KOPT-K1 (cell line): Measurements from ENCODE around the gene COPE.

Source experiments
- H3K27ac ChIP-seq: fragments of 200-600 bp; sonication (generic); 2 replicates; pipeline ENCODE4 v1.5.1; 2016; ENCODE audit warnings: antibody characterized with exemption, mild to moderate bottlenecking, low read depth, low read length; ENCODE audit not compliant: poor library complexity, severe bottlenecking
- H3K36me3 ChIP-seq: fragments of 200-600 bp; sonication (generic); 2 replicates; pipeline ENCODE4 v1.5.1; 2017; ENCODE audit warnings: antibody characterized with exemption, mild to moderate bottlenecking, low read length, moderate library complexity; ENCODE audit not compliant: insufficient read depth
- H3K9me3 ChIP-seq: fragments of 200-600 bp; sonication (generic); 2 replicates; pipeline ENCODE4 v1.5.1; 2017; ENCODE audit warnings: antibody characterized with exemption, low read length, mild to moderate bottlenecking; ENCODE audit not compliant: insufficient read depth, poor library complexity, severe bottlenecking

The COPE gene

DNA sequence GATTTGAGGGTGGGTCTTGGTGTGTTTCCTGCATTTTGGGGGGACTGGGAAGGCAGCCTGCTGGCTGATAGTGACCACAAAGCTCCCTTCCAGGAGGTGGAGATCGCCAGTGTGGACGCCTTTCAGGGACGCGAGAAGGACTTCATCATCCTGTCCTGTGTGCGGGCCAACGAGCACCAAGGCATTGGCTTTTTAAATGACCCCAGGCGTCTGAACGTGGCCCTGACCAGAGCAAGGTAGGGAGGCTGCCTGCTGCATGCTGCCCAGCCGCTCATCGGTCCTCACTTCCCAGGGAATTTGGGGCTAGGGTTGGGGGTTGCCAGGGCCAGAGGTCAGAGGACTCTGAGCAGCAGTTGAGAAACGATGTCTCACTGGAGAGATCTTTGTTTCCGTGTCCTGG is 57.3 kb downstream of the COPE start:
- H3K36me3 ChIP-seq, result peaks cover 100% of the 10 kb centered on the region
- H3K27ac ChIP-seq, result no peak overlapping the region

GRCh38 chr19:18861235-18861634 is 58.0 kb downstream of the COPE start:
- no peaks in the 10 kb centered on the region for H3K9me3 ChIP-seq
- H3K36me3 ChIP-seq, result peaks cover 100% of the 10 kb centered on the region
- H3K27ac ChIP-seq, result no peak overlapping the region

More for the DNA sequence above, 57.3 kb downstream of the COPE start:
- H3K9me3 ChIP-seq, result no peaks in the 10 kb centered on the region

DNA sequence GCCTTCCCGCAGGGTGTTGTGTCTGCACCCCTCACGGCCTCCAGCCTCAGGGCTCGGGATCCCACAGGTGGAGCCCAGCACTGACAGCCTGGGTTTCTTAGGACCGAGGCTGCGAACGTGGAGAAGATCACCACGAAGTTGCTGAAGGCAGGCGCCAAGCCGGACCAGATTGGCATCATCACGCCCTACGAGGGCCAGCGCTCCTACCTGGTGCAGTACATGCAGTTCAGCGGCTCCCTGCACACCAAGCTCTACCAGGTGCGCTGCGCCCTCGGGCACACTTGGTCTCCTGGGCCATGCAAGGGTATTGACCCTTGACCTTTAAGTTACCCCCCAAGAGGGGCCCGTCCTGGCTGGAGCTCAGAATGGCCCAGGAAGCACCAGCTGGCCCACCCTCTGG is 58.5 kb downstream of the COPE start:
- H3K27ac ChIP-seq, result no peak overlapping the region
- H3K36me3 ChIP-seq, result peaks cover 100% of the 10 kb centered on the region
- H3K9me3 ChIP-seq, result no peaks in the 10 kb centered on the region

- no peaks in the 10 kb centered on the region for H3K9me3 ChIP-seq
- peaks cover 100% of the 10 kb centered on the region for H3K36me3 ChIP-seq
- no peak overlapping the region for H3K27ac ChIP-seq
Measured at GRCh38 chr19:18860302-18860700, 58.9 kb downstream of the COPE start.

DNA sequence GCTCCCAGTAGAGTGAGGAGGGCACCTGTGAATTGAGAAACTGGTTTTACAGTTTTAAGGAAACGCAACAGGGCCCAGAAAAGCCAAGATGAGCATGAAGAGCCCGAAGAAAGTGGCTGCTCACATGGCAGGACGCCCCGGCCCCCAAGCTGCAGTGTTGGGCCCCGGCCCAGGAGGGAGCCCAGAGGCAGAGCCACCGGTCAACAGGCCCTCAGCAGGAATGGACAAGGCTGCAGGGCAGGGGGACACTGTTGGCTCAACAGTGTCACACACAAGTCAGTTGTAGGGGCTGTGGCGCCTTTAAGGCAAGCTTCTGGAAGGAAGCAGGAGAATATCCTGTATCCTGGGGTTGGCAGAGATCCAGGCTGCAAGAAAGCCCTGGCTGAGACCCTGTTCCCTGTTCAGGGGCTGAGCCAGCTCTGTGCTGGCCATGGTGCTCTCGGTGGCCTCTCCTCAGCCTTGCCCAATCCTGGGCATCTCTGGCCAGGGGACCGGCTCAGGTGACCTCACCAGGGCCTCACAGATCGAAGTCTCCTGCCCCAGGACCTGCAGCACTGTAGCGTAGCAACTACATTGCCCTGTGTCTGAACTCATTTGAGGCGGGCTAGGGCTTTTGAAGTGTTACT is 59.4 kb downstream of the COPE start:
- H3K36me3 ChIP-seq, result peaks cover 100% of the 10 kb centered on the region
- no peak overlapping the region for H3K27ac ChIP-seq
- no peaks in the 10 kb centered on the region for H3K9me3 ChIP-seq

GRCh38 chr19:18858906-18859646 is 60.1 kb downstream of the COPE start:
- Histone ChIP-seq H3K9me3 (no peaks in the 10 kb centered on the region), H3K27ac (no peak overlapping the region), H3K36me3 (peaks cover 100% of the 10 kb centered on the region)

DNA sequence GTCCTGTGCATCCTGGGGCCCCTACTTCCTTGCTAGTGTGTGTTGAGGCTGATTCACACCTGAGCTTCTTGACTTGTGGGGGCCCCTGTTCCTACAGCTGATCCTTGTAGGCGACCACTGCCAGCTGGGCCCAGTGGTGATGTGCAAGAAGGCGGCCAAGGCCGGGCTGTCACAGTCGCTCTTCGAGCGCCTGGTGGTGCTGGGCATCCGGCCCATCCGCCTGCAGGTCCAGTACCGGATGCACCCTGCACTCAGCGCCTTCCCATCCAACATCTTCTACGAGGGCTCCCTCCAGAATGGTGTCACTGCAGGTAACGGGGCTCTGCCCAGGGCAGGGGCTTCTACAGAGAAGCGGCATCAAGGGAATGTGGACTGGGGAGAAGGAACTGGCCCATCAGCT is 62.0 kb downstream of the COPE start:
- Histone ChIP-seq H3K9me3 (no peaks in the 10 kb centered on the region), H3K36me3 (peaks cover 100% of the 10 kb centered on the region), H3K27ac (no peak overlapping the region)

DNA sequence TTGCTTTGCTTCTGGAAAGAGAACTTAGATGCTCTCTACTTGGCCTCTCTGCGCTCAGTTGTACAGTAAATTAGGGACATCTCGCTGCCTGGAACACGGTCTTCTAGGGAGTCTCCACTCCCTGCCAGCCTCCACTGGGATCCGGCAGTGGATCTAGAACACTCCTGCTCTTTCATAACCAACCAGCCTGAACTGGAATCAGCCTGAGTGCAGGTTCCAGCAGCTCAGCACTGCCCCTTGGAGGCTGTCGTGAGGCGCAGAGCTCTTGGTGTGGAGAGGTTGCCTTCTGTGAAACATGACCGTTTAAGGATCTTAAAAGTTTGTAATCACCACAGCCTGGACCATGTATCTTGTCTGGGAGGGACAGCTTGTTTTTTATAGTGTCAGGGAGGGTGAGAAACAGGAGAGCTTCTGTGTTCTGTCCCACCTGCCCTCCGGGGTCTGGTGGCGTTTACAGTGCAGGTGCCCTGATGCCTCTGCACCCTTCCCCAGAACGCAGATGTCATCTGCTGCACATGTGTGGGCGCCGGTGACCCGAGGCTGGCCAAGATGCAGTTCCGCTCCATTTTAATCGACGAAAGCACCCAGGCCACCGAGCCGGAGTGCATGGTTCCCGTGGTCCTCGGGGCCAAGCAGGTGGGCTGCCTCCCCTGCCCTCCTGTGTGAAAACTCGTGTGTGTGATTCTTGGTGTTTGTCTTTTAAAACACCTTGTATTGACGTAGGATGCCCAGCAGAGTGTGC is 62.6 kb downstream of the COPE start:
- no peak overlapping the region for H3K27ac ChIP-seq

GRCh38 chr19:18855647-18856384 is 63.4 kb downstream of the COPE start:
- Histone ChIP-seq H3K9me3 (no peaks in the 10 kb centered on the region), H3K27ac (no peak overlapping the region), H3K36me3 (peaks cover 100% of the 10 kb centered on the region)

More for the DNA sequence above, 62.6 kb downstream of the COPE start:
- Histone ChIP-seq H3K9me3 (no peaks in the 10 kb centered on the region), H3K36me3 (peaks cover 100% of the 10 kb centered on the region)

DNA sequence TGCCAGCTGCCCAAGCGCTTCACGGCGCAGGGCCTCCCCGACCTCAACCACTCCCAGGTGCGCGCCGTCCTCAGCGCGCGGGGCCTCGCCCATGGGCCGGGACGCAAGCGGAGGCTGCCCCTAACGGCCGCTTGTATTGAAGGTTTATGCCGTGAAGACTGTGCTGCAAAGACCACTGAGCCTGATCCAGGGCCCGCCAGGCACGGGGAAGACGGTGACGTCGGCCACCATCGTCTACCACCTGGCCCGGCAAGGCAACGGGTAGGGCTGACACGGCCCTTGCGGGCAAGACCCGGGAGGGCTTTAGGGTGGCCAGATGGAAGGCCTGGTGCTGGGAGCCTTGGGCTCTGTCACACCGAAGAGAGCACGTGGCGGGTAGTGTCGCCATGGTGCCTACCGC is 64.2 kb downstream of the COPE start:
- Histone ChIP-seq H3K9me3 (no peaks in the 10 kb centered on the region), H3K36me3 (peaks cover 100% of the 10 kb centered on the region), H3K27ac (no peak overlapping the region)

DNA sequence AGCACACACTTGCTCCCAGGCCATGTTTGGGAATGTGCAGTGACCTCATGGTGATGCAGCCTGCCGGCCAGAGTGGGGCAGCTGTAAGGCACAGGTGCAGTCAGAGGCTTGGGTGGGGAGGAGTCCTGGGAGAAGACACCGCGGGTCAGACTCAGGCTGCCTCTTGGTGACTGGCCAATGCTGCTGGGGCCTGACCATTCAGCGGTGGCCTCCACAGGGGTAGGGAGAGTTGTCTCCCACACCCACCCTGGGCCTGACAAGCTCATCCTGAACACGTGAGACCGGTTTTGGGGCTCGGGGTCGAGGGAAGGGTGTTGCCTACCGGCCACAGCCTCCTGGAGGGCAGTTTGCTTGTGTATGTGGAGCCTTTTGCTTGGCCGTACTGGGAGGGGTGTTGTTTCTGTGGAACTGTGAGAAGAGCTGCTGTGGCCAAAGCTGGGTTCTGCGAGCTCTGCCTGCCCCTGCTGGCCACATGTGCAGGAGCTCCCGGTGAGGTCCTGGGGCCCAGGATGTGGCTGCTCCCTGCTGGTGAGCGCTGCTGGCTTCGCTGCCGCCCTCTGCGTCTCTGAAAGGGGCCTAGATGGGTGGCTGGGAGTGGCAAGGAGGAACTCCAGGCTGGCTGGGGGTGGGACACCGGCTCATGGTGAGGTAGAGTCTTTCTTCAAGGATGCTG is 65.3 kb downstream of the COPE start:
- no peak overlapping the region for H3K27ac ChIP-seq
- no peaks in the 10 kb centered on the region for H3K9me3 ChIP-seq
- peaks cover 100% of the 10 kb centered on the region for H3K36me3 ChIP-seq

DNA sequence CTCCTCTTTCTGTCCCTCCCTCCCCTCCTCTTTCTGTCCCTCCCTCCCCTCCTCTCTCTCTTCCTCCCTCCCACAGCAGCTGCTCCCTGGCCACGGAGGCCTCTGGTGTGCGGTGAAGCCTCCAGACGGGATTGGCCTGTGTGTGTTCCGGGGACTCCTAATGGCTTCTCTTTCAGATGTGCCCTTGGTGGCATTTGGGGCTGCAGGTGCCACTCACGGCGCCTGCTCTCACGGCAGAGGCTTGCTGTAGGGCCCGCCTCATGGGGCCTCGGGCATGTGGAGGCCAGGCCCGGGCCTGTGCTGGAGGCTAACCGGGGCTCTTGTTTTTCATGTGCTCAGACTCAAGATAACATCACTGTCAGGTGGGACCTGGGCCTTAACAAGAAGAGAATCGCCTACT is 66.5 kb downstream of the COPE start:
- no peak overlapping the region for H3K27ac ChIP-seq
- H3K9me3 ChIP-seq, result no peaks in the 10 kb centered on the region
- peaks cover 100% of the 10 kb centered on the region for H3K36me3 ChIP-seq

DNA sequence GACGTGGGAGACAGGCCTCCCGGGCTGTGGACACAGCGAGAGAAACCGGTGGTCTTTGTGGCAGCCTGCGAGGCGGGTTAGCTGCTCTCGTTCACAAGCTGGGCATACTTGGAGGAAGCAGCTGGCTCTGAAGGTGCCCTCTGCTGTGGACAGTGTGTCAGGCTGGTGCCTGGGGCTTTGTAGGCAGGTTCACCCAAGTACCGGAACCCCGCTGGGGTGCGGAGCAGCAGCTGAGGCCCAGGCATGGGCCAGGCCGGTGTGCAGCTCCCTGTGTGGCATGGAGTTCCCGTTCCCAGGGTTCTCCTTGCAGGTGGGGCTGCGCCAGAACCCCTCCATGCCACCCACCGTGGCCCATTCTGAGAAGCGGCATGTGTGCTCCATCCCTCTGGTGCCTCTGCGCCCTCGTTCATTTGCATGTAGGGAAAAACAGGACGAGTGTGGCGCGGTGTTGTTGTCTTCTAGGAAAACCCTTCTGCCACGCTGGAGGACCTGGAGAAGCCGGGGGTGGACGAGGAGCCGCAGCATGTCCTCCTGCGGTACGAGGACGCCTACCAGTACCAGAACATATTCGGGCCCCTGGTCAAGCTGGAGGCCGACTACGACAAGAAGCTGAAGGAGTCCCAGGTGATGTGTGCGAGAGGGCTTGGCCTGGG is 67.4 kb downstream of the COPE start:
- H3K36me3 ChIP-seq, result peaks cover 100% of the 10 kb centered on the region
- H3K27ac ChIP-seq, result no peak overlapping the region

More for the DNA sequence above, 67.4 kb downstream of the COPE start:
- no peaks in the 10 kb centered on the region for H3K9me3 ChIP-seq
